K562 (cell line): ENCODE results near the gene ADAT3.

Experiments used
- CTCF ChIP-seq, 3 experiments: IDR thresholded peaks in 2 of 3; conservative IDR thresholded peaks in 1 of 3; 2 replicates each; pipeline ENCODE4 v1.5.1; 2011 to 2012; ENCODE audit warnings: low read length in 3 of 3, mild to moderate bottlenecking in 3 of 3, control low read depth in 2 of 3, improper control_type of control experiment in 1 of 3, inconsistent platforms in 1 of 3, low read depth in 1 of 3, mixed read lengths in 1 of 3, moderate library complexity in 1 of 3; ENCODE audit not compliant: insufficient read depth in 2 of 3
- EZH2 ChIP-seq: IDR thresholded peaks from 2 replicates; pipeline ENCODE4 v1.6.1; 2012; ENCODE audit warnings: low read depth, mild to moderate bottlenecking, inconsistent platforms, low read length, borderline replicate concordance
- MTA3 ChIP-seq: fragments of 450-650 bp; formaldehyde crosslinking; IDR thresholded peaks from 2 replicates; pipeline ENCODE4 v1.6.1; 2017; ENCODE audit warnings: mild to moderate bottlenecking, borderline replicate concordance
- MXI1 ChIP-seq: IDR thresholded peaks from 2 replicates; pipeline ENCODE4 v1.6.1; 2011; ENCODE audit warnings: low read depth, mild to moderate bottlenecking, improper control_type of control experiment, low read length
- POLR2AphosphoS2 ChIP-seq: IDR thresholded peaks from 2 replicates; pipeline ENCODE4 v1.6.1; 2012; ENCODE audit warnings: low read length, improper control_type of control experiment
- RB1 ChIP-seq: fragments of 450-650 bp; IDR thresholded peaks from 2 replicates; pipeline ENCODE4 v1.6.1; 2017; ENCODE audit warnings: low read depth, mild to moderate bottlenecking
- TCF7L2 ChIP-seq: fragments of 150-350 bp; IDR thresholded peaks from 2 replicates; pipeline ENCODE4 v1.6.1; 2016; ENCODE audit warnings: low read depth, mild to moderate bottlenecking, low read length, moderate library complexity
- USF2 ChIP-seq: sonication (generic); formaldehyde crosslinking; IDR thresholded peaks from 2 replicates; pipeline ENCODE4 v1.5.0; 2020; ENCODE audit warnings: missing genetic modification reagents
- ZKSCAN3 ChIP-seq: fragments of 250-450 bp; sonication (Bioruptor Pico); IDR thresholded peaks from 2 replicates; pipeline ENCODE4 v1.4.0; 2020

- no peak for TF ChIP-seq EZH2
- TF ChIP-seq MXI1, result no peak
- no peak for TF ChIP-seq CTCF (IDR thresholded peaks at IDR 0.05 in 2 of 3, conservative IDR thresholded peaks at IDR 0.05 in 1 of 3; ENCODE audit: insufficient read depth in 2 of 3, low read depth in 1 of 3, low read length in 3 of 3)
- no peak for TF ChIP-seq ZKSCAN3 (CRISPR knock-in tag)
- TF ChIP-seq TCF7L2, result no peak
- TF ChIP-seq POLR2AphosphoS2, result no peak
- TF ChIP-seq USF2 (CRISPR knock-in tag), result no peak
- TF ChIP-seq RB1, result no peak
- TF ChIP-seq MTA3, result no peak
Observed at GRCh38 chr19:1920644-1921043, 15.4 kb downstream of the ADAT3 start.
